GM12892 (cell line): ENCODE data around the gene KANSL1L.

Source experiments
- DNase-seq: peaks from one replicate; pipeline ENCODE4 v3.0.0; 2011; ENCODE audit not compliant: insufficient read length
- FAIRE-seq: peaks from 2 replicates; lab custom pipeline; 2011; peaks lifted over from hg19 to GRCh38; lab: Jason Lieb, UNC
- POLR2A ChIP-seq: IDR thresholded peaks from 2 replicates; pipeline ENCODE4 v1.6.1; 2011; ENCODE audit warnings: low read depth, low read length, control low read depth
- POLR2AphosphoS5 ChIP-seq: IDR thresholded peaks from 2 replicates; pipeline ENCODE4 v1.6.1; 2011; ENCODE audit warnings: low read depth, low read length, control low read depth
- TAF1 ChIP-seq: IDR thresholded peaks from 2 replicates; pipeline ENCODE4 v1.6.1; 2011; ENCODE audit warnings: low read depth, mild to moderate bottlenecking, control low read depth, low read length, borderline replicate concordance

Gene KANSL1L

DNA sequence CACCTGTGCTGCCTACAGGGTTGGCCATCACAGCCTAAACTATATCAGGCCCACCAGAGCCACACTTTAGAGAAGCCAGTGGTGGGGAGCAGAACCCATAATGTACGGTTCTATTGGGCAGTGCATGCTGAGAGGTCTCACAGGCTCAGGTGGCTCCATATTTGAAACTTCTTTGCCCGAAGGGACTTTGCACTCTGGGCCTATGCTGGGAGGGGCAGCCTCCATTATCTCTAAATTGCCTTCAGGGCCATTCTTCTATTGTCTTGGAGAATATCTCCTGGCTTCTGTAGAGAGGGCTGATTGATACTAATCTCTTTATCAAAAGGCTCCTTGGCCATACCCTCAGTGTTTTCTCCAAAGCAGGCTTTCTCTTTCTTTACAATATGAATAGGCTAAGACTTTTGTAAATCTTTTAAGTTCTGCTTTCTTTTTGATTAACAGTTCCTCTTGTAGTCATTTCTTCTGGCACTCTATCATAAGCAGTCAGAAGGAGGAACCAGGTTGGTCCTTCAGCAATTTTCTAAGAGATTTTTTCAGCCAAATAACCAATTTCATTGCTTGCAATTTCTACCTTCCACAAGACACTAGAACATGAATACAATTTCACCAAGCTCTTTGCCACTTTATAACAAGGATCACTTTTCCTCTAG is 124.2 kb downstream of the KANSL1L start:
- FAIRE-seq (no peak), DNase-seq (no peak)
- TF ChIP-seq POLR2A (no peak), POLR2AphosphoS5 (no peak), TAF1 (no peak)

DNA sequence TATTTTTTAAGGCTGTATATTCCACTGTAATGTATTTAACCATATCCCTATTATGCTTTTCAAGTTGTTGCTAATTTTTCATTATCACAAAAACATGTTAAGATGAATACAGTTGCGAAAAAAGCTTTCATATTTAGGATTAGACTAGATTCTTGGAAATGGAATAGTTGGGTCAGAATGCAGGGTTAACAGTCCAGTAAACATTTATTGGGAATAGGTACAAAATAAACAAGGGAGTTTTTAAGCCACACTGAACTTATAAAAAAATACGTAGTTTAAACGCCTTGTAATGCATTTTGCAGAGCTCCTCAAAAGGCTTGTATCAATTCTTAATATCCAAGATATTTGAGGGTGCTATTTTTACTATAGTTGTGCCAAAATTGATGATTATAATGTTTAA is 133.1 kb downstream of the KANSL1L start:
- no peak for FAIRE-seq

DNA sequence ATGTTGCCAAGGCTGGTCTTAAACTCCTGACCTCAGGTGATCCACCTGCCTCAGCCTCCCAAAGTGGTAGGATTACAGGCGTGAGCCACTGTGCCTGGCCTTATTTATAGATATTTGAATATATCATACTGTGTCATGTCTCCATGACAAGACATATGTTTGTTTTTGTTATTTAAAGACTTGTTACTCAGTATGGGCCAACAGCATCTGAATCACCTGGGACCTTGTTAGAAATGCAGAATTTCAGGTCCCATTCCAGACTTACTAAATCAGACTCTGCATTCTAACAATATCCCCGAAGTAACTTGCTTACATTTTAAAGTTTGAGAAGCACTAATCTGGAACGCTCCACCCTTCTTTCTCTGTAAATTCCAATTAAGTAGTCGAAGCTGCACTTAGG is 135.5 kb downstream of the KANSL1L start:
- TF ChIP-seq POLR2A = no peak
- no peak for TF ChIP-seq POLR2AphosphoS5
- TF ChIP-seq TAF1 = no peak
- DNase-seq (no peak), FAIRE-seq (no peak)

More for the DNA sequence above, 133.1 kb downstream of the KANSL1L start:
- TF ChIP-seq POLR2AphosphoS5 (no peak), POLR2A (no peak), TAF1 (no peak)
- no peak for DNase-seq

DNA sequence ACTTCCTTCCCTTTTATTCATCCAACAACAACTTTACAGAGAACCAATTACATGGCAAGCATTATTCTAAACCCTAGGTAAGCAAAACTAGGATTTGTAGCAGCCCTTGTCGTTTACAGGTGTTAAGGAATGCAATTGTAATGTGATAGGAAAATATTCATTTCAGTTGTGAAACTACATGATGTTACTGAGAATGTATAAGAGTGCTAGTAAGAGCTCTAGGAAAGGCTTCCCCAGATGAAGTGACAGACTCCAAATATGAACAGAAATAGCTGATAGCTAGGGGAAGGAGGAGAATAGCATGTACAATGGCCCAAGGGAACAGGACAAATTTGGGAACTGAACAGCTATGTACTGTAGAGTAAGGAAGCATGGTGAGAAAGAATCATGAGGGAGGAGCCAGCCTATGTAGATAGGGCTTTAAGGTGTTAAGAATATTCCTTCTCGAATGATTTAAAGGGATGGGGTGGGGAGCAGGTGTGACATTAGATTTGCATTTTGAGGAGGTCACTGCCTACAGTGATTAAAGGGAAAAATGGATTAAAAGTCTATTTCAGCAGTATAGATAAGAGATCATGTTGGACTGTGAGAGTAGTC is 137.0 kb downstream of the KANSL1L start:
- TF ChIP-seq POLR2A (no peak), POLR2AphosphoS5 (no peak), TAF1 (no peak)
- DNase-seq (no peak), FAIRE-seq (no peak)

DNA sequence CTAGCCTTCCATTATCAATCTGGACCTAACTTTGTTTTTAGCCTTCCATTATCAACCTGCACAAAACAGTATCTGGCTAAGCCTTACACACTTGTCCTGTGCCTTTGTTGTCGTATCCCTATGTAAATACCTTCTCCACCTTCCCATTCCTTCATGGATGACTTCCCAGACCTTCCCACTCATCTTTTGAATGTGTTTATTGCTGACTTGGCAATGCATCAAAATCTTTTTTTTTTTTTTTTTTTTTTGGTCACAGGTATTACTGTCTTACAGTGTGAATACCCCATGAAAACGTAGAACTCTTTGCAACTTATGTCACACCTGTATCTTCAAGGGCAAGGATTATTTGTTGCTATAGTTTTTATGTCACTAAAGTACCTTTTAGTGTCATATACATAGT is 143.0 kb downstream of the KANSL1L start:
- FAIRE-seq = peak; percentile 61
- TF ChIP-seq TAF1 (no peak), POLR2A (no peak), POLR2AphosphoS5 (0 out of 2 replicates have a peak, but pooled peaks have one; percentile 28)

DNA sequence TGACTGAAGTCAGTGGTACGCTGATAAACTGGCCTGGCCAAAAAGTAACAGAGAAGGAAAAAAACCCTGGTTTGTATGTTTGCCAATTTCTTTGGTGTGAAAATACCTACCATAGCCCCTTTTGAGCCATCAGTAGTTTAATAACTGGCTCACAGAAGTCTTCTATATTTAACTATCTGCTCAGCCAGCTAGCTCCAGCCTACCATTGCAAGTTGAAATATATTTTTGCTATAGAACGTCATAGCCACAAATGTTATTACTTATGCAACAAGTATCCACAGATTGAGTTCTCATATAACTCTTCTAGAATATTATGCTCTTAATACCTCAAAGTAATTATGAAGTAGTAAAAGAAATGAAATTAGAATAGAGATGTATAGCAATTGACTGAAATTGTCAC is 143.6 kb downstream of the KANSL1L start:
- FAIRE-seq (no peak), DNase-seq (no peak)
- no peak for TF ChIP-seq POLR2AphosphoS5

More for the DNA sequence above, 143.0 kb downstream of the KANSL1L start:
- DNase-seq = no peak

DNA sequence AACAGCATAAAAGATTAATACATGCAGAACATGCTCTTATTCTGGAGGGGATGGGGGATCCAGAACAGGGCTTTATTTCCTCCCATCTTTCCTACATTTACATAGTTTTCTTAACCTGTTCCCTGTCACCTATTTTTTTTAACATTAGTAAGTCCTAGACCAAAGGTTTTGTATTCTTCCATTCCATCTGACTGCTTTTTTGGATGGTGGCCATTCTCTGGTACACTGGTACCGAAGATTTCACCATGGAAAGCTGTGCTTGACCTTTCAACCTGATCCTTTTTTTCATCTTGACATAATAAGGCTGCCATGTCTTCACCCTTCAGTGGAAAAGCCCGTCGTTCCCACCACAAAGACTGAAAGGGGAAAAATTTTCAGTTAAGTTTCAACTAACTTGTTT is 148.4 kb downstream of the KANSL1L start:
- no peak for DNase-seq
- TF ChIP-seq POLR2A (no peak), POLR2AphosphoS5 (no peak), TAF1 (no peak)
- no peak for FAIRE-seq

DNA sequence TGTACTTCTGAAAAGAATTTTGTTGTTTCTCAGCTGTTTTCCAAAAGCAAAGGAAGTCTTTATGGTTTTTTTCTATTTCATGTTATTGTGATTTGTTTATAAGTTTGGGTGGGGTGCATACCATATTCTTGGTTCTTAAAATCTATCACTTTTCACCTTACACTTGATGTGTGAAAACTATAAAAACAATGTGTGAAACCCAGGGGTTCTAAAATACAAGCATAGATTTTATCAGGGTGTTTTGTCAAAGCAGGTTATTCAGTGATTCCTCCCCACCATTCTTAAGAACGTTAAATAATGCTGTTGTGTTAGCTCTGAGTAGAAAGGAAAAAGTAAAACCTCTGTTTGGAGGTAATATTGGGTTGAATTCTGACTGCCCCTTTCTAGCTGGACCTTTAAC is 151.1 kb downstream of the KANSL1L start:
- DNase-seq (no peak), FAIRE-seq (no peak)
- TF ChIP-seq POLR2A (no peak), POLR2AphosphoS5 (no peak), TAF1 (no peak)

DNA sequence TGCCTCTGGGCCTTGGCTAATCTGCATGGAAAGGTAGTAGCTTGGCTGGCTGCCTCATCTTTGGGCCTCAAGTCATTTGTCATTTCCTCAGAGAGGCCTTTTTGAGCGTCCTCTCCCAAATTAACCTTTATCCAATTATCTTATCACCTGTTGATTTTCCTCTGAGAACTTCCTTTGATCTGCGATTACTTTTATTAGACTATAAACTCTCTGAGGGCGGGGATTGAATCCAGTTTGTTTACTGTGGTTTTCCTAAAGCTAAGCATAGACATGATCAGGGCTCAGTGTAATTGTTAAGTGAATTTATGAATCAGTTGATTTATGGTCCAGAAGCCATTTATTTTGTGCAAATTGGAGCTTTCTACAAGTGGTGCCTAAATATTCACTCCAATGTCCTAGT is 161.3 kb downstream of the KANSL1L start:
- TF ChIP-seq POLR2AphosphoS5 = no peak
- no peak for TF ChIP-seq TAF1
- no peak for TF ChIP-seq POLR2A
- DNase-seq (no peak), FAIRE-seq (no peak)

DNA sequence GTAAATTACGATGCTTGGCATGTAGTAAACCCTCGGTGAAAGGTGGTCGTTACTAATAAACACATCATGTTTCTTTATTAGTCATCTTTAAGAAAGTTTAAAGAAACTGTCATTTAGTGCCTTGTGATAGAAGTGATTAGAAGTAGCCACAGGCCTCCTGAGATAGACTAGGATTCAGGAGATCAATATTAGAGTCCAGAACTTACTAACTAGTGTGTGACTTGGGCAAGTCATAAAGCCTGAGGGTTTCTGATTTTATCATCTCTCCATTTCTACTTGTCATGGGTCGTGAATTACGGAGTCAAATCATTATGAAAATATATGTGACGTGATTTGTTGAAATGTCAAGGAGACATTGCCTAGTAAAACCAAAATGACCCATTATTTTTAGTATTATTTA is 162.1 kb downstream of the KANSL1L start:
- DNase-seq (no peak), FAIRE-seq (no peak)
- TF ChIP-seq TAF1 (no peak), POLR2A (no peak), POLR2AphosphoS5 (no peak)

DNA sequence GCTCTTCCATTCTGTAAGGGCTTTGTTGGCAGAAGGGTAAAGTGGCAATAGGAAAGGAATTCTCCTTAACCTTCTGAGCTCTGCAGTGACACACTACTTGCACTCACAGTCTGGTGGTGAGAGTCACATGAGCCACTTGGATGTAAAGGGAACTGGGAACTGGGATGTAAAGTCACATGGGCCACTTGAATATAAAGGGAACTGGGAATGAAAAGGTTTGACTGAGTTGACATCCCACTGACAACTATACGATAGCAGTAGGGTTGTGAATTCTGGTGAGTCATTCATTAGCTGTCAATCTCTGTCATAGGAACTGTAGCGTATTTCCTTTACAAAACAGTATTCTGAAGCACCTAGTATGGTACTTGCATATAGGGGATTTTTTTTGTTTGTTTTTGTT is 163.3 kb downstream of the KANSL1L start:
- DNase-seq (no peak), FAIRE-seq (no peak)
- TF ChIP-seq POLR2AphosphoS5 (no peak), TAF1 (no peak), POLR2A (no peak)

DNA sequence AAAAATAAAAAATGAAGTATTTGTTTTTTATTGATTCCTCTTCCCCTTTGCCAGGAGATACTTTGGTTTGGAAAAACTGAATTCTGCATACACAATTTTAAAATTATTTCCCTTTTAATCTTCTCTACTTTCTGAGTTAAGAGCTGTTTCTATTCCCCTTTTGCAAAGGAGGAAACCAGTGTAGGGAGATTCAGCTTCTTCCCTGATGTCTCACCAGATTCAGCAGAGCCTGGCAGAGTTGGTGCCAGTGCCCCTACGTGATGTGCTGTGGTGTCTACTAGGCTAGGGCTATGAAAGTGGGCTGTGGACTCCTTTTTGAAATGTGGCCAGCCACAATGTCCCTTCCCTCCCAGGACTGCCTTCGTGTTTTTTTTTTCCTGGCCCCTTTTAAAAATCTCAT is 166.3 kb downstream of the KANSL1L start:
- no peak for FAIRE-seq
- TF ChIP-seq POLR2A (no peak), TAF1 (no peak), POLR2AphosphoS5 (no peak)
- DNase-seq = no peak
